NT2/D1 (cell line): ENCODE data around the gene LEF1.

Experiments
- DNase-seq: peaks from one replicate; pipeline ENCODE4 v3.0.0-alpha.2; 2011; ENCODE audit warnings: low read depth, low spot score
- H3K27me3 ChIP-seq: 2 replicates; pipeline ENCODE4 v1.6.0; 2011; ENCODE audit warnings: mild to moderate bottlenecking; ENCODE audit not compliant: insufficient read length, insufficient read depth
- H3K36me3 ChIP-seq: 2 replicates; pipeline ENCODE4 v1.6.1; 2011; ENCODE audit warnings: mild to moderate bottlenecking, low read length, mixed read lengths; ENCODE audit not compliant: insufficient read depth, insufficient read length
- H3K4me1 ChIP-seq: 2 replicates; pipeline ENCODE4 v1.5.1; 2011; ENCODE audit not compliant: insufficient read depth, insufficient read length
- H3K4me3 ChIP-seq: 2 replicates; pipeline ENCODE4 v1.5.1; 2011; ENCODE audit warnings: low read depth; ENCODE audit not compliant: insufficient read length
- H3K9ac ChIP-seq: 2 replicates; pipeline ENCODE4 v1.6.0; 2011; ENCODE audit warnings: low read depth; ENCODE audit not compliant: insufficient read length
- H3K9me3 ChIP-seq: 2 replicates; pipeline ENCODE4 v1.5.1; 2011; ENCODE audit warnings: mild to moderate bottlenecking, low read length; ENCODE audit not compliant: insufficient read depth
- SUZ12 ChIP-seq: IDR thresholded peaks from 2 replicates; pipeline ENCODE4 v1.6.1; 2011; ENCODE audit not compliant: insufficient read length, insufficient read depth; ENCODE audit errors: extremely low read depth
- YY1 ChIP-seq: IDR thresholded peaks from 2 replicates; pipeline ENCODE4 v1.6.1; 2011; ENCODE audit not compliant: insufficient read length, insufficient read depth
- ZNF274 ChIP-seq: IDR thresholded peaks from 2 replicates; pipeline ENCODE4 v1.6.1; 2011; ENCODE audit warnings: mild to moderate bottlenecking, low read depth, low read length

LEF1 gene

GRCh38 chr4:108168671-108169523 is at the start of gene LEF1:
LEF1 (minus strand) TSS chr4:108168932; CDS start chr4:108167767, 1,165 bp downstream.
- peaks cover 87% of the 10 kb centered on the region for H3K27me3 ChIP-seq
- DNase-seq: no peak

GRCh38 chr4:108216510-108216909 is 47.8 kb upstream of the LEF1 start:
- DNase-seq: no peak
- Histone ChIP-seq H3K36me3 (no peaks in the 10 kb centered on the region), H3K9me3 (no peaks in the 10 kb centered on the region), H3K27me3 (no peaks in the 10 kb centered on the region), H3K4me1 (no peaks in the 10 kb centered on the region), H3K4me3 (no peak overlapping the region), H3K9ac (no peak overlapping the region)
- TF ChIP-seq YY1: no peak
- TF ChIP-seq ZNF274: no peak
- no peak for TF ChIP-seq SUZ12

More at GRCh38 chr4:108168671-108169523, at the start of gene LEF1:
- Histone ChIP-seq H3K4me3 (peak within 1 kb of the TSS; percentile 45), H3K9ac (peak within 1 kb of the TSS; percentile 67), H3K9me3 (no peaks in the 10 kb centered on the region), H3K36me3 (peaks cover 15% of the 10 kb centered on the region), H3K4me1 (peaks cover 2% of the 10 kb centered on the region)
- TF ChIP-seq ZNF274 (no peak), SUZ12 (no peak), YY1 (no peak)

- no peaks in the 10 kb centered on the region for H3K27me3 ChIP-seq
- TF ChIP-seq YY1 (no peak), ZNF274 (no peak), SUZ12 (no peak)
- DNase-seq: no peak
- no peak overlapping the region for H3K9ac ChIP-seq
- H3K4me1 ChIP-seq: no peaks in the 10 kb centered on the region
- H3K9me3 ChIP-seq: no peaks in the 10 kb centered on the region; the same call in 1 of the 2 replicates
- no peak overlapping the region for H3K4me3 ChIP-seq
- H3K36me3 ChIP-seq: no peaks in the 10 kb centered on the region
Measured at GRCh38 chr4:108215055-108215454, 46.3 kb upstream of the LEF1 start.

- Histone ChIP-seq H3K4me3 (no peak overlapping the region), H3K9ac (no peak overlapping the region), H3K9me3 (no peaks in the 10 kb centered on the region; the same call in 1 of the 2 replicates), H3K27me3 (no peaks in the 10 kb centered on the region), H3K4me1 (no peaks in the 10 kb centered on the region), H3K36me3 (no peaks in the 10 kb centered on the region)
- TF ChIP-seq SUZ12: no peak
- TF ChIP-seq YY1: no peak
- no peak for TF ChIP-seq ZNF274
- no peak for DNase-seq
Measured at GRCh38 chr4:108213723-108214122, 45.0 kb upstream of the LEF1 start.

- Histone ChIP-seq H3K36me3 (no peaks in the 10 kb centered on the region), H3K27me3 (no peaks in the 10 kb centered on the region), H3K4me3 (no peak overlapping the region), H3K4me1 (no peaks in the 10 kb centered on the region), H3K9ac (no peak overlapping the region), H3K9me3 (no peaks in the 10 kb centered on the region; the same call in 1 of the 2 replicates)
- no peak for TF ChIP-seq YY1
- no peak for TF ChIP-seq SUZ12
- TF ChIP-seq ZNF274: no peak
- DNase-seq: no peak
Measured at GRCh38 chr4:108213308-108213707, 44.6 kb upstream of the LEF1 start.

- no peak overlapping the region for H3K9ac ChIP-seq
- no peak for DNase-seq
- no peaks in the 10 kb centered on the region for H3K36me3 ChIP-seq
- TF ChIP-seq SUZ12 (no peak), ZNF274 (no peak), YY1 (no peak)
- H3K4me1 ChIP-seq: peaks cover 2% of the 10 kb centered on the region
- no peaks in the 10 kb centered on the region; the same call in 1 of the 2 replicates for H3K9me3 ChIP-seq
- H3K4me3 ChIP-seq: no peak overlapping the region
- H3K27me3 ChIP-seq: no peaks in the 10 kb centered on the region
Measured at GRCh38 chr4:108210989-108211835, 42.5 kb upstream of the LEF1 start.
